ENCODE measurements around the gene LAMP1.
"Not testable (repeated sequence)": the region's sequence is repeated elsewhere in the genome, so short reads cannot be mapped to it uniquely, and the experiment has no call there.

Gene LAMP1

DNA sequence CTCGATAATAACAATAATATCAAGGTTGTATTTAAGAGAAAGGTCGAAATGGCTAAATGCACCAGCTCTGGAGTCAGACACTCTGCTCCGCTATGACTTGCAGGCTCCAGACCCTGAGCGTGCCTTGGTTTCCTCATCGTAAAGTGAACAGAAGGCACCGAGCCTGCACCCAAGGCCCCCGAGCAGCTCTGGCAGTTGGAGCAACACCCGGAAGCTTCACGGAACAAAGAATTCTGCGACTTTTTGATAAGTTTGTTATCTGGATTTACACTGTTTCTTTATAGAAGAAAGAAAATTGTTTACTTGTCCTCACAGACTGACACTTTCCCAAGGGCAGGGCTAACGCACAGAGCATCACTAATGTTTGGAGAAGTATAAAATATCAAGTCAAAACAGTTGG is 62.5 kb downstream of the LAMP1 start:
- no peak for DNase-seq

DNA sequence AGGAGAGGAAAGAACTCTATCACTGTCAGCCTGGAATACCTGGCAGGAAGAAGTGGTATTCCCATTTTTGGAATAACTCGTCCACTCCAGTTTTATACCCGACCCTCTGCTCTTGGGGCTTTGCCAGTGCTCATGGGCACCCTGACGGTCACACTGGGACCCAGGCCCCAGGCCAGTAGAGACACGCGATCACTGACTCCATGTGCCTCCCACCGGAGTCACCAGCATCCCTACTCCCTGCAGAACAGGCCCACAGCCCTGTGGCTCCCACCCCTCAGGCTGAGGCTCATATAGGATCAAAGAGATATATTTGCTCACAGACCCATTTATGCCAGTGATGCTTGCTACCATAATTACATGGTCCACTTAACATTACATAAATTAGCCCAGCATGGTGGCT is 63.4 kb downstream of the LAMP1 start:
- no peak for DNase-seq

DNA sequence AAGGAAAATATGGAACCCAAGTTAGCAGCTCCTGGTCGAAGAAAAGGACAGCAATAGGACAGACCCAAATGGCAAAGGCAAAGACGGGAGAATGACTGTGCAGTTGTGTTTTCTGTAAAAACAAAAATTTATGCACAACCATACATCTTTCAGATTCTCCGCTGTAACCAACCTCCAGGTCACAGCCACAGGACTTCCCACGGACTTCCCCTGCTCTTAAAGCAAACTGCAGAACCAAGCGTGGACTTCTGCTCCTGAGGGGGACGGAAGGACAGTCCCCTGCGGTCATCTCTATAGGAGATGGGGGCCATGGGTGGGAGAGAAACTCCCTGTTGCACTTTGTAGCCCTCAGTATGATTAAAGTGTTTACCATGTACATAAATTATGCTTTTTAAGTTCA is 64.4 kb downstream of the LAMP1 start:
- no peak for DNase-seq

DNA sequence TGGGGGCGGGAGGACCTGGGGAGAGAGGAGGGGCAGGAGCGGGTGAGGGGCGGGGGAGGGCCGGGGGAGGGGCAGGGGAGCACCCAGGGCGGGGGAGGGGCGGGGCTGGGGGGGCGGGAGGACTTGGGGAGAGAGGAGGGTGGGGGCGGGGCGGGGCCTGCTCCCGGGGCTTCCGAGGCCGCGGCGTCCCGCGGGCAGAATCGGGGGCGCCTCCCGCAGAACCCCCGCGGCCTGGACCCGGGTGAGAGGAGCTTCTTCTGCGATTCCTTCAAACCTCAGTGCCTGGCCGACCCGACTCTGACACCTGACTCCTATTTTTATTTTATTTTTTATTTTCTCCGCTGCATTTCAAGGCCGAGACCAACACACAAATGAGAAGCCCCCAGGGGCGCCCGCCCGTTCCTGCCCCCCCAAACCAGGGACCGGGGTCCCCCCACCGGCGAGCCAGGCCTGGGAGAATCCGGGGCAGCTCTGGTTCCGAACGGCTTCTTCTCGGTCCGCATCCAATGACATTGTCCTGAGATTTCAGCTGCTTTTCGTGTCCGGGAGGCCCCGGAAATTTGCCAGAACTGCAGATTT is 67.4 kb downstream of the LAMP1 start:
- no peak for DNase-seq

DNA sequence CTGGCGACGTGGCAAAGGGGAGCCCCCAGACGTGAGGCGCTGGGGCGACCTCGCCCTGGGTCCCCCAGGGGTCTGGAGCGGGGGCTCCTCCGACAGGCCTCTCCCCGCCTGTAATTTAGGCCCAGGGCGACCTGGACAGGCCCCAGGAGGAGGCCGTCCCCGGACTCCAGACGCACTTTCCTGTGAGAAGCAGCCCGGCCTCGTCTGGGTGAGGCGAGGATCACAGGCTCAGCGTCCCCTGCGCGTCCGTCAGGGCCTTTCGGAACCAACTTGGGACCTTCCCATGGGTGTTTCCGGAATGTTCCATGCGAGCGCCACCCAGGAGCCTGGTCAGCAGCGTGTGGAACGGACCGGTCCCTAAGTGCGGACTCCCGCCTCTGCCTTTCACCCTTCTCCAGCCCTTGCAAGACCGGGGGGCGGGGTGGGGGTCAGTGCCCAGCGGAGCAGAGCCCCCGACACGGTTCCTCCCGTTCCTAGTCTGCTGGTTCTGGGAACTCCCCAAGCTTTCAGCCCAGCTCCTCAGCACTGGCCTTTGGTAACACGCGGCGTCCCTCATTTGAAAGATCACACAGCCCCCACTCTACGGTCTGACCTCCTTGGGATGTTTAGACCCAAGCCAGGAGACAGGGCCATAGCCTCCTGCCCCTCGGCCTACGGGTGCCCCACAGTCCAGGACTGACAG is 68.0 kb downstream of the LAMP1 start:
- no peak for DNase-seq

DNA sequence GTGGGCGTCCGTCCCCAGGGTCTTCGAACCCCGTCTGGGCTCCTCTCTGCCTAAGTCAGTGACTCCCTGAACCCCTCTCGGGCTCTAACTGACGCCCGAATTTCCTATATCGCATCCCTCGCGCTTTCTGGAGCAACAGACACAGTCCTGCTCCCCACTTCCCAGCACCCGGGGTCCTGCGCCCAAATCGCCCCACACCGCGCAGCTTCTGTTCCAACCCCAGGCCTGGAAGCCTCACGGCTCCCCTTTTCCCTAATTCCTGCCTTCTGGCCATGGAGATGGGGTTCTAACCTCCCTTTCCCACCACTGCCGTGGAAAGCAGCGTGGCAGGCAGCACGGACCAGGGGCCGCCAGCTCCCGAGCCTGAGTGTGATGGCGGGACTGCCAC is 68.5 kb downstream of the LAMP1 start:
- no peak for DNase-seq

DNA sequence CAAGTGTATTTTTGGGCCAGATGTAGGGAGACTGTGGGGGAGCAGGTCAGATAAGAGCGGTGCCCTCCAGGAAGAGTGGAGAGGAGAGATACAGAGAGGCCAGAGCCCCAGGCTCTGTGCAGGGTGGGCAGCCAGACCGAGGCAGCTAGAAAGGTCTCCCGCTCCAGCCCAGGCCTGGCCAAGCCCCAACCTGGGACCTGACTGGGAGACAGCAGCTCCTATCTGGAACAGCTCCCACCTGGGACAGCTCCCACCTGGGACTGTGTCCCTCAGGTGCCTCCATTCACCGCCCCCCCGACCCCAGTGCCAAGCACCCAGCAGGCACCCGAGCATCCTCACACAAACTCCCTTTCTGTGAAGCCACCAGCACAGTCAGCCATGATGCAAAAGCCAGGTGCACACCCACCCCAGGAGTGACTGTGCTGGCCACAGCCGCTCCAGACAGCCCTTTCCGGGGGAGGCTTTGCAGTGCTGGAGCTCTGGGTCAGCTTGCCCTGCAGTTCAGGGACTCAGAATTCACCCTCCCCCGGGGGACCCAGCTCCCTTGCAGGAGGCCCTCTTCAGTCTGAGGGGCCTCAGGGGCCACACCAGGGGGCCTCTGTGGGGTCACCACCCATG is 69.0 kb downstream of the LAMP1 start:
- DNase-seq, result no peak

DNA sequence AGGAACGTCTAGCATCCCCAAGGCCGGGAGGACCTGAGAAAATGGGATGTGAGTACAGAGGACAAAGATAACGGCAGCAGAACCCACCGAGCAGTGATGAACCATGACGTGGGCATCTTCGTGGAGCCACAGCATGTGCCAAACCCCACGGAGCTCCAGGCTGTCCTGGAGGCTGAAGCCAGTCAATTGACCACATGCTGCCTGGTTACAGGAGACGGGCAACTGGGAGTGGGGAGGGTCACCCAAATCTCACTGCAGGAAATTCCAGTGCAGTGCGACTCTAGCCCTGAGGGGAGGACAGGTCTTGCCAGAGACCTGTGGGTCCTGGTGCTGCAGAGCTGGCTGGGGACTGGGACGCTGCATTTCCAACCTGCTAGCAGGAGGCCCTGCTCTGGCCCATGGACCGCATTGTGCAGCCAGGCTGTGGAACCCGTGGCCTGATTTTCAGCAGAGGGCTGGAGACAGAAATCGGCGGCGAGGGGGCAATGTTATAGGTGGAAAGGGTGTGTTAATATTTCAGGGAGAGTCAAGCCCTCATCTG is 70.1 kb downstream of the LAMP1 start:
- no peak for DNase-seq

DNA sequence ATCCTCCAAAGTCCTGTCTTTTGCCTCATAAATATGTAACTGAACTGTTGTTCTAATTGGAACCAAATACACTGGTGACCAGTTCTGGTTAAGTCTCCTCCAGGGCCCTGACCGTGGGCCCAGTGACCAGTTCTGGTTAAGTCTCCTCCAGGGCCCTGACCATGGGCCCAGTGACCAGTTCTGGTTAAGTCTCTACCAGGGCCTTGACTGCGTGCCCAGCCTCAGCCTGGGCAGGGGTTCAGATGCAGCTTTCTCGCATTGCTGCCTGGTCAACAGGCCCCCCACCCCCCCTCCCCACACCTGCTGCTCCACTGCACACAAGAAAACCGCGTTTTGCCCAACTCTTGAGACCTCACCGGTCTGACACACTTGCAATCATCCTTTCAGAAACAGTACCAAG is 70.7 kb downstream of the LAMP1 start:
- DNase-seq, result no peak

DNA sequence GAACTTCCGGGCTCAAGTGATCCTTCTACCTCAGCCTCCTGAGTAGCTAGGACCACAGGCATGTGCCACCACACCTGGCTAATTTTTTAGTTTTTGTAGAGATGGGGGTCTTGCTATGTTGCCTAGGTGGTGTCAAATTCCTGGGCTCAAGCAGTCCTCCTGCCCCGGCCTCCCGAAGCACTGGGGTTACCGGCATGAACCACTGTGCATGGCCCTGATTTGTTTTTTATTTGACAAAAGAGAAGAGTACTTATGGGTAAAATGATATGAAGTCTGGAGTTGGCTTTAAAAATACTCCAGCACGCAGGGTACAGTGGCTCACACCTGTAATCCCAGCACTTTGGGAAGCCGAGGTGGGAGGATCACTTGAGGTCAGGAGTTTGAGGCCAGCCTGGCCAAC is 71.3 kb downstream of the LAMP1 start:
- DNase-seq, result not testable (repeated sequence)

DNA sequence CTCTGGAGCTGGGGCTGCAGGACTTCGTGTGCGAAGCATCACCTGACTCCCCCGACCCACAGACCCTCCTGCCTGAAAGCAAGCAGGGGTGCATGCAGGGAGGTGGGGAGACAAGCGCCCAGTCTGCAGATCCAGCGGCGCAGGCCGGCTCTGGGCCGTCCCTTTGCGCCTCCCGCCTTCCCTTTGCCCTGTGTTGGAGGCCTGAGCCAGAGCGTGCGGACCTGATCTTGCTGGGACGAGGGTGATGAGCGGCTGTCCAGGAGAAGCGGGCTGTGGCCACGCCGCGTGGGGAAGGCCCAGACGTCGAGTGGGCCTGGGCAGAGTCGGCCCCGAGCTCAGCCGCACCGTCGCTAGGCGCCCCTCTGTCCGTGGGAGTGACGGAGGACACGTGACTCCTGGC is 72.2 kb downstream of the LAMP1 start:
- DNase-seq, result no peak

DNA sequence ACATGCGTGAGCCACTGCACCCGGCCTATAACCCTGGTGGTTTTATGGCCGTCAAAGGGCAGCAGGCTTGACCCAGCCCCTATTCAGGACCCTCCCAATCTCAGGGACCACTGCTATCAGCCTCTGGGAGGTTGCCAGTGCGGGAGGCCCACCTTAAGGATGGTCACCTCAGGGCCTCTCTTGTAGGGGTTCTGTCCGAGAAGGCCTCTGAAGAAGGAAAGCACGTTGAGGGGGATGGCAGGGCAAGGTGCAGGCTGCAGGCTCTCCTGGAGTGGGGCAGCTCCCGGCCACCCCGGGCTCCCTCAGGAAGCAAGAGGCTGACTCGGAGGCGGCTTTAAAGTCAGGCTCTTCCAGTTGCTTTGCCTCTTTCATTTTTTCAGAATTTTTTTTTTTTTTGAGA is 72.8 kb downstream of the LAMP1 start:
- no peak for DNase-seq

DNA sequence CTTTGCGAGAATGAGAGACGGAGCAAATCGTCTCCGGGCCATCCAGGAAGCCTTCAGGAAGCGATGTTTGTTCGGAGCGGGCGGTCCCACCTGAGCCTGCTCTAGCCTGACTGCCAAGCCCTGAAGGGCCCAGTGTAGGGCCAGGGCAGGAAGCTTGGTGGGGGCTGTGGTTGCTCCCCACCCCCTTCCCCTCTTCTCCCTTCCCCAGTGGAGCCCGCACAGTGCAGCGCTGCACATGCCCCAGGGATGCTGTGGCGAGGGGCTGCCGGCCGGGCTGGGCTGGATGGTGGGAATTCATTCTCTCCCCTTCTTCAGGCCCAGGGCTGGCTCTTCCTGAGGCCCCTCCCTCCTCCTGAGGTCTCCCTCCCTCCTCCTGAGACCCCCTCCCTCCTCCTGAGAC is 74.0 kb downstream of the LAMP1 start:
- DNase-seq, result no peak

DNA sequence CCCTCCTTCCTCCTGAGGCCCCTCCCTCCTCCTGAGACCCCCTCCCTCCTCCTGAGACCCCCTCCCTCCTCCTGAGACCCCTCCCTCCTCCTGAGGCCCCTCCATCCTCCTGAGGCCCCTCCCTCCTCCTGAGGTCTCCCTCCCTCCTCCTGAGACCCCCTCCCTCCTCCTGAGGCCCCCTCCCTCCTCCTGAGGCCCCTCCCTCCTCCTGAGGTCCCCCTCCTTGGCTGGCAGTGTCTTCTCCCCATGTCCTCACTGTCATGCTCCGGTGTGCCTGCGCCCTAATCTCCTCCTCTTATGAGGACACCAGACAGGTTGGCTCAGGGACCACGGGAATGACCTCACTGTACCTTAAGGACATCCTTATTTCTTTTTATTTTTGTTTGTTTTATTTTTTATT is 74.7 kb downstream of the LAMP1 start:
- not testable (repeated sequence) for DNase-seq

Measured in midbrain (tissue), 1 donor.